ENCODE measurements around the gene CARM1. TPM values are rescaled to one million over a fixed set of nuclear protein-coding genes. Genes with fewer than 3 reads are reported as not detected.
A peak's percentile ranks its signal among the peaks of the same experiment; 100 is the strongest.
"Not testable (repeated sequence)": the region's sequence is repeated elsewhere in the genome, so short reads cannot be mapped to it uniquely, and the experiment has no call there.

The CARM1 gene
- total RNA-seq, 3 donors from 2014 or later (not counting 1 experiment from before 2014, with no cell fraction given) = 13.4 to 21.3 (median 19.8) TPM

GRCh38 chr19:10835089-10835753, 36.1 kb upstream of the CARM1 start:
- intact Hi-C loops (cut with micrococcal nuclease) = no loop called here
- Histone ChIP-seq H3K36me3 (ENCODE audit: control insufficient read depth, insufficient read depth, low read length) (peaks cover 23% of the 10 kb centered on the region), H3K9me3 (ENCODE audit: control insufficient read depth, insufficient read depth, low read length) (no peaks in the 10 kb centered on the region), H3K4me3 (ENCODE audit: low read length) (peak overlapping the region; percentile 65), H3K4me1 (ENCODE audit: control insufficient read depth, insufficient read depth, low read length) (peaks cover 20% of the 10 kb centered on the region), H3K27ac (ENCODE audit: low read length) (peak overlapping the region; percentile 94), H3K27me3 (ENCODE audit: control insufficient read depth, insufficient read depth, low read length) (no peaks in the 10 kb centered on the region)
- peak overlapping the region; percentile 98 to 100 for H3K27ac Mint-ChIP-seq
- H3K4me3 Mint-ChIP-seq = peak overlapping the region; percentile 91
- 71% methylated on average over 32 of the region's 32 CpGs for WGBS (ENCODE audit: insufficient coverage)
- DNase-seq (peak in 1 of 2 donors; percentile 29), ATAC-seq (no peak)
- peaks cover 14 to 18% of the 10 kb centered on the region in 2 donors for H3K4me1 Mint-ChIP-seq
- no peaks in the 10 kb centered on the region for H3K27me3 Mint-ChIP-seq (ENCODE audit: low read depth in 2 of 2)
- no peak for TF ChIP-seq CTCF (IDR thresholded peaks at IDR 0.05)
- H3K36me3 Mint-ChIP-seq = no peaks in the 10 kb centered on the region
- no peaks in the 10 kb centered on the region for H3K9me3 Mint-ChIP-seq

DNA sequence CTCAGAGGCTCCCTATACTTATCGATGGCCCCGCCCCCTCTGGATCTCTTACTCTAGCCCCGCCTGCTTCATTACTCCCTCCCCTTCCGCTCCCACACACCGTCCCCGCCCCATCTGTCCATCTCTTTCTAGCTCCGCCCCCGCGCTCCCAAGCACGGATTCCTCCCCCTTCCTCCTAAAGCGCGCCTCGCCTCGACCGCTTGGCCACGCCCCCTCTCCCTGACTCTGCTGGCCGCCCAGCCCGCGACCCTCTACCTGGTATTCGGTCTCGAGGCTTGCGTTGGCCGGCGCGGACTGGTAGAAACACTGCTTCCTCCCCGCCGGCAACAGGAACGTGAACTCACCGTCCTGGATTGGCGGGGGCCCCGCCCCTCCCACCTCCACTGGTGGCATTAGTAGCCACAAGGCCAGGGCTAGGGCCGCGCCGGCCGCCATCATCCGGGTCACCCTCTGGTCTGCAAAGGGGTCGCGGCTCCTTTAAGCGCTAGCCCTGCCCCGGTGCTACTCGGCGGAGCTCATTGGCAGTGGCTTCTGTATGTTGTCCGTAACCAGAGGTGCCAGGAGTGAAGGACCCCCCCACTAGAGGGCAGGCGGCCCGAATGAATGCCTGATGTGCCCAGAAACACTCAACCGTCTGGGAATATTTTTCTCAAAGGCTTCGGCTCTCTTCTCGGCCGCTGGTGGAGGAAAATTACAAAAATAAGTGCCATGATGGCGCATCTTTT, 35.4 kb upstream of the CARM1 start, which contains the start of gene TMED1:
Gene TMED1 (minus strand): TSS at position 459 of the 725 bp plus-strand sequence. CDS start 21 bp downstream, at position 438.
- Mint-ChIP-seq H3K36me3 (no peaks in the 10 kb centered on the region), H3K4me1 (peaks cover 14 to 18% of the 10 kb centered on the region in 2 donors), H3K27ac (peak within 1 kb of the TSS; percentile 98 to 100), H3K9me3 (no peaks in the 10 kb centered on the region), H3K27me3 (ENCODE audit: low read depth in 2 of 2) (no peaks in the 10 kb centered on the region), H3K4me3 (peak within 1 kb of the TSS; percentile 91)
- Histone ChIP-seq H3K27me3 (ENCODE audit: control insufficient read depth, insufficient read depth, low read length) (no peaks in the 10 kb centered on the region), H3K9me3 (ENCODE audit: control insufficient read depth, insufficient read depth, low read length) (no peaks in the 10 kb centered on the region), H3K4me3 (ENCODE audit: low read length) (peak within 1 kb of the TSS; percentile 65), H3K4me1 (ENCODE audit: control insufficient read depth, insufficient read depth, low read length) (peaks cover 20% of the 10 kb centered on the region), H3K27ac (ENCODE audit: low read length) (peak within 1 kb of the TSS; percentile 94), H3K36me3 (ENCODE audit: control insufficient read depth, insufficient read depth, low read length) (peaks cover 18% of the 10 kb centered on the region)
- peak; percentile 94 to 98 for DNase-seq
- intact Hi-C loops (cut with micrococcal nuclease) = loop anchor here (1.0 to 2.0 kb wide), 3 partner anchors 35 to 119 kb away; partner anchors contain the start of gene CARM1
- ATAC-seq = peak; percentile 86 to 95 (median 86)
- WGBS (ENCODE audit: insufficient coverage) = under 1% methylated on average over 50 of the region's 50 CpGs
- no peak for TF ChIP-seq CTCF (IDR thresholded peaks at IDR 0.05)

DNA sequence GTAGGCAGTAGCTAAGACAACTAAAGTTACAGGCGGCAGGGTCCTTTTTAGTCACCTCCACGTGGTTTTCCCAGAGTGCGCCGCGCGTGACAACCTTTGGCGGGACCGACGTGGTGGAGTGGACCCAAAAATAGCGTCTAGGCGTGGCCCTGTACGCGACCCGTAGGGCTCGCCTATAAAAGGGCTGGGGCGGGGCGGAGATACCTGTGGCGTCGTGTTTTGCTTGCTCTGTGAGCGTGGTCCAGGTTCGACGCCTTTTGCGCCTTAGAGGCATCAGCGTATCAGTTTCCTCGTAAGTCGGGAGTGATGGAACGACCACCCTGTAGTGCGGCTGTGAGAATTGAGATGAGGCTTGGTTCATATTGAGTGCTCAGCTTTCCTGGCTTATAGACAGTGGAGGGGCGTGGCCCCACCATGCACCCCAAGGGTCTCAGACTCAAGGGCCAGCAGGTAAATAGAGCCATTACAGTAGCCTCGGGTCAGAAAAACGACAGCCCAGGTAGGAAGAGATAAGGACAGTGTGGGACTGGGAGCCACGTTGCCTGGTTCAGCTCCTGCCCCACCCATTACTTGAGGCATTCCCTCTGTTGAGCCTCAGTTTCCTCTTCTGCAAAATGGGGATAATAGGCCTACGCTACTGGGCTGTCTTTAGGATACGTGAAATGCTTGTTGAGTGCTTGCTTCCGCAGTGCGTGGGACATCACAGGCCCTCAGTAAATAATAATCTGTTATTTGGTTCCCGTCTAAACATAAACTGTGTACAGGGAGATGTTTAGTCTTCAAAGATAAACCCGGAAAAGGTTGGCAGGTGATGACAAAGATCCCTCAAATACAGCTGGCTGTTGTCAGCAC, 34.6 kb upstream of the CARM1 start:
- Mint-ChIP-seq H3K4me3 (peak overlapping the region; percentile 91), H3K36me3 (no peaks in the 10 kb centered on the region), H3K4me1 (peaks cover 14 to 18% of the 10 kb centered on the region in 2 donors), H3K27ac (peak overlapping the region; percentile 98 to 100), H3K9me3 (no peaks in the 10 kb centered on the region), H3K27me3 (ENCODE audit: low read depth in 2 of 2) (no peaks in the 10 kb centered on the region)
- DNase-seq = peak in 1 of 2 donors; percentile 88
- no peaks in the 10 kb centered on the region for H3K27me3 ChIP-seq (ENCODE audit: control insufficient read depth, insufficient read depth, low read length)
- peak overlapping the region; percentile 65 for H3K4me3 ChIP-seq (ENCODE audit: low read length)
- peaks cover 20% of the 10 kb centered on the region for H3K4me1 ChIP-seq (ENCODE audit: control insufficient read depth, insufficient read depth, low read length)
- no peak for TF ChIP-seq CTCF (IDR thresholded peaks at IDR 0.05)
- intact Hi-C loops (cut with micrococcal nuclease) = loop anchor here (1.0 to 2.0 kb wide), 3 partner anchors 34 to 119 kb away; partner anchors contain the start of gene CARM1
- ATAC-seq = peak; percentile 36 to 41 (median 37)
- 40% methylated on average over 38 of the region's 38 CpGs for WGBS (ENCODE audit: insufficient coverage)
- no peaks in the 10 kb centered on the region for H3K9me3 ChIP-seq (ENCODE audit: control insufficient read depth, insufficient read depth, low read length)
- H3K36me3 ChIP-seq (ENCODE audit: control insufficient read depth, insufficient read depth, low read length) = peaks cover 13% of the 10 kb centered on the region
- H3K27ac ChIP-seq (ENCODE audit: low read length) = peak overlapping the region; percentile 94

- DNase-seq; H3K4me3 ChIP-seq (ENCODE audit: low read length); H3K9me3 ChIP-seq (ENCODE audit: control insufficient read depth, insufficient read depth, low read length); H3K27me3 ChIP-seq (ENCODE audit: control insufficient read depth, insufficient read depth, low read length); H3K36me3 Mint-ChIP-seq; ATAC-seq; H3K4me3 Mint-ChIP-seq; H3K36me3 ChIP-seq (ENCODE audit: control insufficient read depth, insufficient read depth, low read length); H3K27me3 Mint-ChIP-seq (ENCODE audit: low read depth in 2 of 2); H3K27ac Mint-ChIP-seq; H3K27ac ChIP-seq (ENCODE audit: low read length); H3K9me3 Mint-ChIP-seq: not testable (repeated sequence)
- H3K4me1 ChIP-seq (ENCODE audit: control insufficient read depth, insufficient read depth, low read length) = peaks cover 20% of the 10 kb centered on the region
- 97% methylated on average over 6 of the region's 7 CpGs for WGBS (ENCODE audit: insufficient coverage)
- intact Hi-C loops (cut with micrococcal nuclease) = loop anchor here (2.0 kb wide), 1 partner anchor 33 kb away; the partner anchor contains the start of gene CARM1
- peaks cover 14 to 18% of the 10 kb centered on the region in 2 donors for H3K4me1 Mint-ChIP-seq
These were observed 33.7 kb upstream of the CARM1 start for GRCh38 chr19:10837649-10838048.

Data from natural killer cell (primary cell).